DMS114 treated with DMSO at 0.1 percent for 48 hours (cell line): ENCODE measurements around the gene COL13A1.

Source experiments
- DNase-seq: peaks from one replicate; lab custom pipeline; 2025; ENCODE audit not compliant: unreplicated experiment; lab: John Stamatoyannopoulos, UW

The COL13A1 gene

GRCh38 chr10:69844698-69845097, 43.0 kb downstream of the COL13A1 start:
- no peak for DNase-seq

GRCh38 chr10:69845574-69846292, 44.0 kb downstream of the COL13A1 start:
- DNase-seq, result no peak

GRCh38 chr10:69846293-69846921, 44.7 kb downstream of the COL13A1 start:
- DNase-seq, result no peak

- DNase-seq, result no peak
These were observed 45.8 kb downstream of the COL13A1 start for GRCh38 chr10:69847458-69847857.

- no peak for DNase-seq
These were observed 46.2 kb downstream of the COL13A1 start for GRCh38 chr10:69847883-69848282.

GRCh38 chr10:69848454-69848853, 46.7 kb downstream of the COL13A1 start:
- no peak for DNase-seq

GRCh38 chr10:69849825-69850224, 48.1 kb downstream of the COL13A1 start:
- DNase-seq, result no peak

- DNase-seq, result no peak
These were observed 48.7 kb downstream of the COL13A1 start for GRCh38 chr10:69850440-69850839.

GRCh38 chr10:69851306-69851705, 49.6 kb downstream of the COL13A1 start:
- DNase-seq, result no peak

GRCh38 chr10:69853064-69853463, 51.4 kb downstream of the COL13A1 start:
- no peak for DNase-seq

- DNase-seq, result no peak
These were observed 53.0 kb downstream of the COL13A1 start for GRCh38 chr10:69854511-69855345.

GRCh38 chr10:69855346-69856111, 53.8 kb downstream of the COL13A1 start:
- no peak for DNase-seq

GRCh38 chr10:69856601-69857166, 55.0 kb downstream of the COL13A1 start:
- DNase-seq, result no peak

- no peak for DNase-seq
These were observed 56.5 kb downstream of the COL13A1 start for GRCh38 chr10:69858201-69858600.

GRCh38 chr10:69860271-69860670, 58.6 kb downstream of the COL13A1 start:
- no peak for DNase-seq

GRCh38 chr10:69861251-69862240, 59.8 kb downstream of the COL13A1 start:
- no peak for DNase-seq

GRCh38 chr10:69862882-69863530, 61.3 kb downstream of the COL13A1 start:
- DNase-seq, result no peak

- DNase-seq, result no peak
These were observed 61.9 kb downstream of the COL13A1 start for GRCh38 chr10:69863580-69863979.

GRCh38 chr10:69864321-69864720, 62.6 kb downstream of the COL13A1 start:
- no peak for DNase-seq
